Measurements from ENCODE around the gene PCSK5.

PCSK5 gene

GRCh38 chr9:76107482-76107881 is 217.0 kb downstream of the PCSK5 start:
- Mint-ChIP-seq H3K4me1 (no peaks in the 10 kb centered on the region), H3K4me3 (no peak overlapping the region), H3K36me3 (no peaks in the 10 kb centered on the region), H3K9me3 (no peaks in the 10 kb centered on the region), H3K27me3 (no peaks in the 10 kb centered on the region), H3K27ac (no peak overlapping the region)
- ATAC-seq = no peak

GRCh38 chr9:76109953-76110352 is 219.5 kb downstream of the PCSK5 start:
- Mint-ChIP-seq H3K27ac (no peak overlapping the region), H3K36me3 (no peaks in the 10 kb centered on the region), H3K4me1 (no peaks in the 10 kb centered on the region), H3K4me3 (no peak overlapping the region), H3K9me3 (no peaks in the 10 kb centered on the region), H3K27me3 (no peaks in the 10 kb centered on the region)
- ATAC-seq = no peak

DNA sequence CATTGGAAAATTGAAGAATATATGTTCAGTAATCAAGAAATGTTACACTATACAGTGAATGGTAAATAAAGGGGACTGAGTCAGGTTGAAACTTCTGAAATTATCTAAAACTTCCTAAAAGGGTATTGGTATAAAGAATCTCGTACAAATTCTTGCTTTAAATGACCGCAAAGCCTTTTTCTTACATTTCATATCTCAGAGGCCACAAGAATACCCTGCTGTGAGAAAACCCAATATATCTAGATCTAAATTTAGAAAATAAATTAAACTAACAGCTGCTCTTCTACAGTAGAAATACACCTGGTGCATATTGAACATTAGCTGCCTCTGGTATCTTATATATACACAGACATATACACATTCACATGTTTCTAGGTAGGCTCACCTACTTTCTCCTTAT is 221.7 kb downstream of the PCSK5 start:
- Mint-ChIP-seq H3K27me3 (no peaks in the 10 kb centered on the region), H3K4me3 (no peak overlapping the region), H3K9me3 (no peaks in the 10 kb centered on the region), H3K4me1 (no peaks in the 10 kb centered on the region), H3K27ac (no peak overlapping the region), H3K36me3 (no peaks in the 10 kb centered on the region)
- no peak for ATAC-seq

DNA sequence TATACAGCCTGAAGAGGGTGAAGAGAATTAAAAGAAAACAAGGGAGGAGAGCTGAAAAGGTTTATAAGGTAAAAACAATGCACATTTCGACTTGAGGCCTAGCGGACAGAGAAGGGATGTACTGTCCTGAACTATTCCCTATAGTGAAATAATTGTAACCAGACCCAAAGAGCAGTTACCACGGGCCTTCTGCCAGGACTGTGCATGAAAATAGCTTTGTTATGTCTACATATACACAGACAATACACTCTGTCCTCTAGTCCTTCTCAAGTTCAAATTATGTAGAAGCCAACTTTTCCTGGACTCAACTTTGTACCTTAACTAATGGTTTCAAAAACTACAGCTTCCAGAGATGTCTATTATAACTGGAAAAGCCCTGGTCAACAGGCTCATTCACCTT is 223.7 kb downstream of the PCSK5 start:
- Mint-ChIP-seq H3K27me3 (no peaks in the 10 kb centered on the region), H3K9me3 (no peaks in the 10 kb centered on the region), H3K4me1 (no peaks in the 10 kb centered on the region), H3K36me3 (no peaks in the 10 kb centered on the region), H3K27ac (no peak overlapping the region), H3K4me3 (no peak overlapping the region)
- ATAC-seq = no peak

DNA sequence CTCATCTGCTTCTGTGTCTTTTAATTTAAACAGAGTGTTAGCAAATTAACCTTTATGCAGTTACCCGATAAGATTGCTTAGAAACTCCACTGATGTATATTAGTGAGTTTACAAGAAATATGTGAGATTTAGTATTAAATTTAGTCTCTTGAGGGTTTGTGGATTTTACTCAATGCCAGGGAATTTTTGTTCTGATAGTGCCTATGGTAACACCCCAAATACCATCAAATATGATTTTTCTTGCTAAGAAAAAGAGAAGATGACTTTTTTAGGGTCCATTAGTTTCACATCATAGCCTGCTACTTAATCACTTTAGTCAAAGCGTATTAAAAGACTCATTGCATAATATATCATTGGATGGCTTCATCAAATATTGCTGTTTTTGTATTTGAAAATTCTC is 224.9 kb downstream of the PCSK5 start:
- Mint-ChIP-seq H3K36me3 (no peaks in the 10 kb centered on the region), H3K9me3 (no peaks in the 10 kb centered on the region), H3K4me3 (no peak overlapping the region), H3K4me1 (no peaks in the 10 kb centered on the region), H3K27ac (no peak overlapping the region), H3K27me3 (no peaks in the 10 kb centered on the region)
- no peak for ATAC-seq

DNA sequence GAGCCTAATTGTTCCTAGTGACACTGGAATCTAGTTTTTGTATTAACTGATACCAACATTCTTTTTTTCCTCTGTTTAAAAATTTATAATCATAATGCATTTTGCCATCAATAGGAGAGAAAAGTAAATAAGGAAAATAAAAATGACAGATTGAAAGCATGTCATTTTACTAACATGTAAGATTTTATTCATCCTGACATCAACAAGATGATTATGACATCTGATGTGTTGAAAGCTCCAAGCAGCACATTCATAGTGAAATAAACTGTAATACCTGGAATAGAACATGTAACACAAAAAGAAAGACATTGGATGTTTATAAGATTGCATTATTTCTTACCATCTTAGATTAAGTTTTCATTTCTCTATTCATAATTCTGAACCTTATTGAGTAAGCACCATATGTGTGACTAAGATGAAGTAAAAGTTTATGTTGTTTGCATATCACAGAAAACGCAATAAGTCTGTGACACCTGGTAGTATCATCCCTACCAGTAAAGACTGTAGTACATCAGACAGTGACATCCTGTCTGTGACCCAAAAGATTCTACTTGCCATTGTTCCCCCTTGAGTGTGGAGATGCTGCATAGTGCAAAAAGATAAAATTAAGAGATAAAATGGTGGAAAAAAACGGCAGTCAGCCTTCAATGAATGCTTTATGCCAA is 225.6 kb downstream of the PCSK5 start:
- Mint-ChIP-seq H3K4me3 (no peak overlapping the region), H3K9me3 (no peaks in the 10 kb centered on the region), H3K27ac (no peak overlapping the region), H3K36me3 (no peaks in the 10 kb centered on the region), H3K27me3 (no peaks in the 10 kb centered on the region), H3K4me1 (no peaks in the 10 kb centered on the region)
- no peak for ATAC-seq

GRCh38 chr9:76116913-76117312 is 226.4 kb downstream of the PCSK5 start:
- Mint-ChIP-seq H3K36me3 (no peaks in the 10 kb centered on the region), H3K4me1 (no peaks in the 10 kb centered on the region), H3K4me3 (no peak overlapping the region), H3K27ac (no peak overlapping the region), H3K27me3 (no peaks in the 10 kb centered on the region), H3K9me3 (no peaks in the 10 kb centered on the region)
- no peak for ATAC-seq

GRCh38 chr9:76127637-76128036 is 237.2 kb downstream of the PCSK5 start:
- H3K9me3 Mint-ChIP-seq = peaks cover 3% of the 10 kb centered on the region
- H3K4me1 Mint-ChIP-seq = no peaks in the 10 kb centered on the region
- H3K36me3 Mint-ChIP-seq = no peaks in the 10 kb centered on the region
- no peak overlapping the region for H3K27ac Mint-ChIP-seq
- H3K27me3 Mint-ChIP-seq = peaks cover 9% of the 10 kb centered on the region
- no peak overlapping the region for H3K4me3 Mint-ChIP-seq
- no peak for ATAC-seq

DNA sequence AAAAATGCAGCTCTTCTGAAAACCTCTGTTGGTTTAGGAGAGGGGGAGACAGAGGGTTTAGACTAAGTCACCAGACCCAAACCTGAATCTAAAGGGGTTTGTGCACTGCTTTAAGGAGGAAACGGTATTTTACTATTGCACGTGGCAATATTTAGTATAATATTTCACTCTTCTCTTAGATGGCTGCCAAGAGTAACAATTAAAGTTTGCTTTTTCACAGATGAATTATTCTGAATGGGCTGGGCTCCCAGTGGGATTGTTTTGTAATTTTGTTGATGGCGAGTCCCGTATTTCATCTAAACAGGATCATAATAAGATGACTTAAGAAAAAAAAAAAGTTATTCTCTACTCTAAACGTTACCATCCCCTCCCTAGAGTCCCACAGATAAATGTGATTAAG is 245.4 kb downstream of the PCSK5 start:
- peaks cover 9% of the 10 kb centered on the region for H3K27me3 Mint-ChIP-seq
- ATAC-seq = no peak
- H3K4me1 Mint-ChIP-seq = no peaks in the 10 kb centered on the region
- no peaks in the 10 kb centered on the region for H3K9me3 Mint-ChIP-seq
- H3K27ac Mint-ChIP-seq = no peak overlapping the region
- no peaks in the 10 kb centered on the region for H3K36me3 Mint-ChIP-seq
- H3K4me3 Mint-ChIP-seq = no peak overlapping the region

- no peaks in the 10 kb centered on the region for H3K9me3 Mint-ChIP-seq
- no peak overlapping the region for H3K4me3 Mint-ChIP-seq
- no peaks in the 10 kb centered on the region for H3K4me1 Mint-ChIP-seq
- H3K27ac Mint-ChIP-seq = no peak overlapping the region
- peaks cover 9% of the 10 kb centered on the region for H3K27me3 Mint-ChIP-seq
- ATAC-seq = no peak
- no peaks in the 10 kb centered on the region for H3K36me3 Mint-ChIP-seq
Observed at GRCh38 chr9:76136986-76137385, 246.5 kb downstream of the PCSK5 start.

GRCh38 chr9:76137931-76138330 is 247.5 kb downstream of the PCSK5 start:
- no peak overlapping the region for H3K27ac Mint-ChIP-seq
- no peaks in the 10 kb centered on the region for H3K4me1 Mint-ChIP-seq
- H3K9me3 Mint-ChIP-seq = no peaks in the 10 kb centered on the region
- no peak for ATAC-seq
- H3K27me3 Mint-ChIP-seq = peaks cover 9% of the 10 kb centered on the region
- H3K36me3 Mint-ChIP-seq = no peaks in the 10 kb centered on the region
- H3K4me3 Mint-ChIP-seq = no peak overlapping the region

GRCh38 chr9:76138360-76138759 is 247.9 kb downstream of the PCSK5 start:
- Mint-ChIP-seq H3K9me3 (no peaks in the 10 kb centered on the region), H3K27me3 (peaks cover 9% of the 10 kb centered on the region), H3K27ac (no peak overlapping the region), H3K4me3 (no peak overlapping the region), H3K36me3 (no peaks in the 10 kb centered on the region), H3K4me1 (no peaks in the 10 kb centered on the region)
- no peak for ATAC-seq

GRCh38 chr9:76143834-76144233 is 253.4 kb downstream of the PCSK5 start:
- H3K27me3 Mint-ChIP-seq = peaks cover 9% of the 10 kb centered on the region
- H3K9me3 Mint-ChIP-seq = no peaks in the 10 kb centered on the region
- no peaks in the 10 kb centered on the region for H3K4me1 Mint-ChIP-seq
- H3K4me3 Mint-ChIP-seq = no peak overlapping the region
- no peak for ATAC-seq
- no peaks in the 10 kb centered on the region for H3K36me3 Mint-ChIP-seq
- H3K27ac Mint-ChIP-seq = no peak overlapping the region

DNA sequence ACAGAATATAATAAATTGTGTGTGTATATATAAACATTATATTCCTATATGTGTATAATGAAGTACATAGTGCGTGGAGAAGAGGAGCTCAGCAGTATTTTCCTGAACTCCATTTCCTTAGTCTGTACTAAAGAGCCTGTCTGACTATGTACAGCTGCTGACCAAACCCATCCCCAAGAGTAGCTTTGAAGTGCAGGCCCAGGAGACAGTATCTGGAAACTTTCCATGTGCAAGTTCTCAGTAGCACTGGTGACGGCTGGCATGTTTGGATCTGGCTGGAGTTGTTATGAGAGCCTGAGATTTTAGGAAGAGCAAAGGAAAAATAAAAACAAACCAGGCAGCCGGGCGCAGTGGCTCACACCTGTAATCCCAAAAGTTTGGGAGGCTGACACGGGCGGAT is 259.5 kb downstream of the PCSK5 start:
- no peaks in the 10 kb centered on the region for H3K4me1 Mint-ChIP-seq
- no peak overlapping the region for H3K4me3 Mint-ChIP-seq
- no peak overlapping the region for H3K27ac Mint-ChIP-seq
- H3K27me3 Mint-ChIP-seq = no peaks in the 10 kb centered on the region
- ATAC-seq = no peak
- no peaks in the 10 kb centered on the region for H3K36me3 Mint-ChIP-seq
- no peaks in the 10 kb centered on the region for H3K9me3 Mint-ChIP-seq

DNA sequence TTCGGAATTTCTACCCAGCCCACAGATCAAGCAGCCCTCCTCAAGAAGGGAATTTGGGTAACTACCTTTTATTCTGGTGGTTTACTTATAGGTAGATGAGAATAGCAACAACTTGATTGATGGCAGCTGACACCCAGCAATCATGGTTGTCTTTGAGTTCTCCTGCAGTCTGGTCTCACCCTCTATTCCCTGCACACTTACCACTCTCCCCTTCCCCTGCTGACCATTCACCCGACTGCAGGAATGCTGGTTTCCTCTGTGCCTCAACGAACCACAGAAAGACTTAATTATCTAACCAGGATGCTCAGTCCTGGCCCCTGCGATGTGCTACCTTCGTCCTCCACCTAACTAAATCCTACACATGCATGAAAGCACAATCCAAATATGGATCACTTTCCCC is 260.8 kb downstream of the PCSK5 start:
- Mint-ChIP-seq H3K4me1 (no peaks in the 10 kb centered on the region), H3K4me3 (no peak overlapping the region), H3K36me3 (no peaks in the 10 kb centered on the region), H3K9me3 (peaks cover 3% of the 10 kb centered on the region), H3K27ac (no peak overlapping the region), H3K27me3 (no peaks in the 10 kb centered on the region)
- no peak for ATAC-seq

DNA sequence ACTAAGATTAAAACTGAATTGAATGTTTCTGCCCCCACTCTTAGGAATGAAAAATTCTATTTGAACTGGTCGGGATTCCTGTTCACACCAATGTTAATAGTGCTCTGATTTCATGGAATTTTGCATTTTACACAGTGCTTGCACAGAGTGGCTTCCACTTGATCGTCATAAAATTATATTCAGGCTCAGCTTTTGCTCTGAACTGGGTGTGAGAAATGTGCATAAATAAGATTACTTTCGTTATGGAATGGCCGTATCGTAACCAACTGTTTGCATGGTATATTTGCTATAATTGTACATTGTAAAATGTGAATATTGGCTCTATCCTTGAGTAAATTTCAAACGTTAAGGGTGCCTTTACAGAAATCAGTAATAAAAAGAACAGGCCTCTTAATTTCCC is 262.9 kb downstream of the PCSK5 start:
- no peak for ATAC-seq
- no peaks in the 10 kb centered on the region for H3K27me3 Mint-ChIP-seq
- H3K36me3 Mint-ChIP-seq = no peaks in the 10 kb centered on the region
- H3K9me3 Mint-ChIP-seq = peaks cover 3% of the 10 kb centered on the region
- no peaks in the 10 kb centered on the region for H3K4me1 Mint-ChIP-seq
- H3K4me3 Mint-ChIP-seq = no peak overlapping the region
- H3K27ac Mint-ChIP-seq = no peak overlapping the region

Data from stimulated activated memory B cell treated with anti-CD40 and anti-IgM and Interleukin-4, amounts not matched to agents 10 μg/mL and 1 μg/mL and 100 μg/mL, for 72 hours (primary cell).